ENCODE measurements around the gene REG1B.
"Not testable (repeated sequence)": the region's sequence is repeated elsewhere in the genome, so short reads cannot be mapped to it uniquely, and the experiment has no call there.

DNA sequence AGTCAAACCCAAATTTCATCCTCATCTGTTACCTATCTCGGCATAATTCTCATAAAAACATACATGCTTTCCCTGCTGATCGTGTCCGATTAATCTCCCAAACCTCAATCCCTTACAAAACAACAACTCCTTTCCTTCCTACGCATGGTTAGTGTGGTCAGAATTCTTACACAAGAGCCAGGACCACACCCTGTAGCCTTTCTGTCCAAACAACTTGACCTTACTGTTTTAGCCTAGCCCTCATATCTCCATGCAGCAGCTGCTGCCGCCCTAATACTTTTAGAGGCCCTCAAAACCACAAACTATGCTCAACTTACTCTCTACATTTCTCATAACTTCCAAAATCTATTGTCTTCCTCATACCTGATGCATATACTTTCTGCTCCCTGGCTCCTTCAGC is 33.0 kb downstream of the REG1B start:
- not testable (repeated sequence) for TF ChIP-seq POLR2AphosphoS5 (IDR thresholded peaks at IDR 0.05; ENCODE audit: low read depth, low read length); POLR2A (IDR thresholded peaks at IDR 0.05; ENCODE audit: low read depth, low read length); TAF1 (IDR thresholded peaks at IDR 0.05; ENCODE audit: borderline replicate concordance, low read depth, low read length)

Data from GM12892 (cell line).